Stimulated activated CD4-positive, alpha-beta T cell treated with anti-CD3 and anti-CD28 coated beads, Interleukin-2, amount 100 ng/mL, for 4 hours (primary cell): ENCODE measurements around the gene KDM2B.
"Not testable (repeated sequence)": the region's sequence is repeated elsewhere in the genome, so short reads cannot be mapped to it uniquely, and the experiment has no call there.

Experiments used
- DNase-seq: peaks from one replicate; pipeline ENCODE4 v3.0.0-alpha.2; 2020; ENCODE audit warnings: low read depth

The KDM2B gene

DNA sequence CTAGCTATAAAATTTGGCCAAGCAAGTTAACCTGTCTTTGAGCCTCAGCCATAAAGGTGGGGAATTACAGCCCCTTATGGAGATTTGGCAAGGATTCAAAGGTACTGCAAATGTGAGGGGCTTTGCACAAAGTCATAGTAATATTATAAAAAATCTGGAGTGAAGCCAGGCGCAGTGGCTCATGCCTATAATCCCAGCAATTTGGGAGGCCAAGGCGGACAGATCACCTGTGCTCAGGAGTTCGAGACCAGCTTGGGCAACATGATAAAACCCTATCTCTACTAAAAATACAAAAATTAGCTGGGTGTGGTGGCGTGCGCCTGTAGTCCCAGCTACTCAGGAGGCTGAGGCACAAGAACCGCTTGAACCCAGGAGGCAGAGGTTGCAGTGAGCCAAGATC, 4.1 kb upstream of the KDM2B start:
- DNase-seq = not testable (repeated sequence)

DNA sequence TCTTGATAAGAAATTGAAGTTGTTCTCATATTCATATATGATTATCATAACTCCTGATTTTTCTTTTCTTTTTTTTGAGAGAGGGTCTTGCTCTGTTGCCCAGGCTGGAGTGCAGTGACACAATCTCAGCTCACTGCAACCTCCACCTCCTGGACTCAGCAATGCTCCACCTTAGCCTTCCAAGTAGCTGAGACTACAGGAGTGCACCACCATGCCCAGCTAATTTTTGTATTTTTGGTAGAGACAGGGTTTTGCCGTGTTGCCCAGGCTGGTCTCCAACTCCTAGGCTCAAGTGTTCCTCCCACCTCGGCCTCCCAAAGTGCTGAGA, 2.5 kb upstream of the KDM2B start:
- DNase-seq = not testable (repeated sequence)

DNA sequence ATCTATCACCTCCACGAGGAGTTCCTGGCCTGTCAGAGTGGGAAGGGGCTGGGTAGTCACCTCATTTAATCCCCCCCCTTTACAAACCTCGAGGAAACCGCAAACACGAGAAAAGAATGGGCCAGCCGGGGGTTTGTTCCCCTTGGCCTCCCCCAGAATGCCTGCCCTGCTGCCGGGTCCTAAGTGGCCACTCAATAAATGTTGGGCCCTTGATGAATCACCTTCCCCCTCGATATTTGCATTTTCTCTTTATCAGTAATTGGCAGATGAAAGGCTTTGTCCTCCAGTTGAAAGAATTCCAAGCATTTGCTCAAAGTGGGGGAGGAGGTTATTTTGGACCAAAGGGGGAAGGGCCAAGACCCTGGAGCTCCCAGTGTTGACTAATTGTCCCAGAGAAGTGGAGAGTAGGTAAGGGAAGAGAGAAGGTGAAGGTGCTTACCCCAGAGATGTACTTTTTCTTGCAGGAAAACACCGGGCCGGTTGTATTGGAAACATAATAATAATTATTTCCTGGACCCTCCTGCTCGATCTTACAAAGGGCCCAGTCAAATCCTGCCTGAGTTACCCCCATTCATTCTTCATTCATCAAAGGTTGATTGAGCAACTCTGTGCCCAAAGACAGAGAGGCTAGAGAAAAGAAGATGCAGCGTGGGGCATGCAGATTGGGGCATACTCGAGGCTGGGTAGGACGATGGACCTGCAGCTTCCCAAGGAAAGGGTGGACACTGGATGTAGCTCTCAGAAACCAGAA, 1.9 kb upstream of the KDM2B start:
- no peak for DNase-seq

DNA sequence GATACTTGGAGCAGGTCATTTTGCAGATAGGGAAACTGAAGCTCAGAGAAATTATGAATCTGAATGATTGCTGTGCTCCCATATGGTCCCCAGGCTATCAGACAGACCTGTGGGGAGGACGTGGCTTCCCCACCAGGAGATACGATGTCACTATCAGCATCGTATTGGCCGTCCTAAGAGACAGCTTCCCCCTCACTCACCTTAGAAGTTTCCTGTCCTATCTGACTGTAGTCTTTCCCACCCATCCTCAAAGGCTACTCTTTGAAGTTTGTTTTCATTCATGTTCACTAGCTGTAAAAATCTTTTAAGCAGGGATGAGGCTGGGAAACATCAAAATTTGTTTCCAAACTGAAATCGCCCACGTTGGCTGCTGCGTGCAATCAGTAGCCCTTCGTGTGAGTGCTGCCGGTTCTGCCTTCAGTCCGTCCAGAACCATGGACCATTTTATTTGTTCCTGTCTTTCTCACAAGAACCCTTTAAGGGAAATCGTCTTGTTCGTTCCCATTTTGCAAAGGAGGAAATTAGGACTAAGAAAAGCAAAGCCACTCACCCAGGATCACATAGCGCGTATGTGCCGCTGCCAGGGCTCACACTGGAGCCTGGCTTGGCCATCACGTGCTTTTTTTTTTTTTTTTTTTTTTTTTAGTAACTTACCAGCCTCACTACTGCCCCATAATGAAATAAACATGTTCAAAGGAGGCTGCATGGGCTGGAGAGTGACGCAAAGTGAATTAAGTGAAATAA, 1.0 kb upstream of the KDM2B start:
- DNase-seq = no peak

GRCh38 chr12:121579981-121580868, 598 bp downstream of the KDM2B start:
- peak; percentile 55 for DNase-seq

DNA sequence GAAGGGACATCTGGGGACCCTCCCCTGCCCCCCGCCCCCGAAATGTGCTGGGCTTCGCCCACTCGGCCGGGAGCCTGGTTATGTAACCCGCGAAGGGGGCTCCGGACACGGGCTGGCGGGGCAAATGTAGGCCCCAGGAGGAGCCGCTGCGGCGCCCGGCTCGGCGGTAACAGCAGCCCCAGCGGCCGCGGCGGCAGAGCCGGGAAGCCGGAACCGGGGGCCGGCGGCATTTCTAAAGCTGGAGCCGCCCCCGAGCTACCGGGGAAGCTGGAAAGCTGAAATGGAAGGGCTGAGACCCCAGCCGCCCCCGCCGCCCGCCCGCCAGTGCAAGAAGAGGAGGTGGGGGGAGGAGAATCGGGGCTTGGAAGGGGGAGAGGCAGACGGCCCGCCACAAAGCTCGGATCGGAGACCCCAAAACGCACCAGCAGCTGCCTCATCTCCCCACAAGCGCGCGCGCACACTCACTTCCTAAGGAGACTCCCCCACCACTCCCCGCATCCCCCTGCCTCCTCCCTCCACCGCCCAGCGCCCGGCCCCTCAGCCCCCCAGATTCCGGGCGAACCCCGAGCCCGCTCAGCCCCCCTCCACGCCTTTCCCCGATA, 1.5 kb downstream of the KDM2B start:
- DNase-seq = peak; percentile 11

- no peak for DNase-seq
These were observed 2.3 kb downstream of the KDM2B start for GRCh38 chr12:121578230-121579189.

GRCh38 chr12:121577443-121578180, 3.2 kb downstream of the KDM2B start:
- no peak for DNase-seq

DNA sequence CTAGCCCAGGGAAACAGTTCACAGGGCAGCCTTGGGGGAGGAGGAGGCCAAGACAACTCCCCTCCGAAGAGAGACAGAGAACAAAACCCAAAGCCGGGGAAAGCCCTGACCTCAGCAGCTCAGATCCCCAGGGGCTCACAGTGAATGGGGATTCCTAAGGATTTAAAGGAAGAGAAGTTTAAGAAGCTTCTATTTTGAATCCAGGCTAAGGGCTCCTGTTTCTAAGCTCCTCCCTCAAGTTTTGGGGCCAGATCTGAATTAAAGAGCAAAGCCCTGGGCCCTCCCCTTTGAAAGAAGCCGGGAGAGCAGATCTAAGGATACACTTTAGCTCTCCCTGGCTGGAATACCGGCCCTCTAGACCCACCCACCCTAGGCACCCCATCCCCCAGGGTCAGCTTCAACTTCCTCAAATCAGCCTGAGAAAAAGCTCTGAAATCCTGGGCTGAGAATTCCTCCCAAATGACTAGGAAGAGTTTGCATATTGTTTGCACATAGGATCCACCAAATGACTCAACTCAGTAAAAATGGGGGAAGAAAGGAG, 3.9 kb downstream of the KDM2B start:
- DNase-seq = no peak

GRCh38 chr12:121575952-121576625, 4.7 kb downstream of the KDM2B start:
- no peak for DNase-seq

DNA sequence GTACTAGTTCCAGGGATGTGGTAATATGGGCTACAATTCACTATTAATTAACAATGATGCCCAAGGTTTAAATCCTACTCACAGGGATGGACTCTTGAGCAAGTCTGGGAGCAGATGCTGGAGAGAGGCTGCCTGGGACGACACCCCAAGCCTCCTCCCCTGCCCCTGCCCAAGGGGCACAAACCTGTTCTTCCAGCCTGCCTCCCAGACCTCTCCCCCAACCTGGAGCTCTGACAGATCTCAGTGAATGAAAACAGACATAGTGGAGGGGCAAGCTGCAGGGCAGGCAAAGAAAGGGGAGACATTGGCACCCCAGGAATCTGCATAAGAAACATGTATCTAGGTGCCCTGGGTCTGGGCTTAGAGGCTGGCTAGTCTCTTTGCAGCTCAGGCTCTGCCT, 5.8 kb downstream of the KDM2B start:
- no peak for DNase-seq

- DNase-seq = no peak
These were observed 6.8 kb downstream of the KDM2B start for GRCh38 chr12:121574025-121574424.

- DNase-seq = no peak
These were observed 8.9 kb downstream of the KDM2B start for GRCh38 chr12:121571920-121572319.

- DNase-seq = no peak
These were observed 10.1 kb downstream of the KDM2B start for GRCh38 chr12:121570467-121571283.

DNA sequence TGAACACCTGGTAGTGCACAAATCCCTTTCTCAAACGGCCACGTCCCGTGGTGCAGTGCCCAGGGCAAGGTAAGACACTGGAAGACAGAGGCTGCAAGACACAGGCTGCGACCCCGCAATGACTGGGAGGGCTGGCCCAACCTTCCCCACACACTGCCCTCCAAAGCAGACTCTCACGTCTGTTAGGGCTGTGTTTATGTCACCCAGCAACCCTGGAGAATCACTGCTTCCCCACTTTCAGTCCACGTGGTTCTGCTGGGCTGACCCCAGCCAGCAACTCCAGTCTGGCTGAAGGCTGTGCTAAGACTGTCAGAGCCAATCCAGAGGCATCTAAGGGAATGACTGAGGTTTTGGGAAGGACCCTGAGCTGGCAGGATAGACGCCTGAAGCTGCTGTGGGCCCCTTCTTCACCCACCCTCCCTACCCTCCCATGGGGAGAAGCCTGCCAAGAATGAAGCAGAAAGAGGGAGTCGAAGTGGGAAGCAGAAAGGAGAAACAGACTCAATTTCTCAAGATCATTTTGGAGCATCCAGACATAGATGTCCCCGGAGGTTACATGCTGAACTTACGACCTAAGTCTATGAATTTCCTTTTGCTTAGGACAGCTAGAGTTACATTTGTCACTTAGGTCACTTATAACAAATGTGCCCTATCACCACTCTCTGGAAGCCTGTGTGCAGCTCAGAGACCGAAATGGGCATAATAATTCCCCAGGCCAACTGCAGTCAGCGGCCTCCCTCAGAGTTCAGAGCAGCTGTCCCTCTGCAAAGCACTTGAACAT, 11.7 kb downstream of the KDM2B start:
- DNase-seq = no peak

DNA sequence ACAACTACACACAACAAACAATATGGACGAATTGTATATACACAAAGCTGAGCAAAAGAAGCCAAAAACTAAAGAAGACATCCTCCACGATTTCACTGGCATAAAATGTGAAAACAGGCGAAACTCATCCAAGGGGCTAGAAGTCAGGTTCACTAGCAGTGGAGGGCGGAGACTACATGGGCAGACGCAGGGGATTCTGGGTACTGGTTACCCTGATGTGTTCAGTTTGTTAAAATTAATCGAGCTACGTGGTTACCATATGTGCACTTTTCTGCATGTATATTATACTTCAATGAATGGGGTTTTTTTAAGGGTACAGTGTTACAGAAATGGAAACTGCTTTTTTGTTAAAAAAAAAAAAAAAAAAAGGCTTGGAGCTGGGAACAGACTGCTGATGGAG, 12.3 kb downstream of the KDM2B start:
- DNase-seq = no peak

DNA sequence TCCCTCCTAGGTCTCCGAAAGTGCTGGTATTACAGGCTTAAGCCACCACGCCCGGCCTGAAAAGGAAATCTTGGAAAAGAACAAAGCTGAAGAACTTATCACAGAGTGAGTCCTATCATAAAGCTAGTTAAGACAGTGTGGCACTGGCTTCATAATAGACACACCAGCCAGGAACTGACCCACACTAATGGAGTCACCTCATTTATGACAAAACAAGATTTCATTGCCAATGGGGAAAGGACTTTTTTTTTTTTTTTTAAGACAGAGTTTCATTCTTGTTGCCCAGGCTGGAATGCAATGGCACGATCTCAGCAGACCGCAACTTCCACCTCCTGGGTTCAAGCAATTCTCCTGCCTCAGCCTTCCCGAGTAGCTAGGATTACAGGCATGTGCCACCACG, 15.7 kb downstream of the KDM2B start:
- DNase-seq = no peak

DNA sequence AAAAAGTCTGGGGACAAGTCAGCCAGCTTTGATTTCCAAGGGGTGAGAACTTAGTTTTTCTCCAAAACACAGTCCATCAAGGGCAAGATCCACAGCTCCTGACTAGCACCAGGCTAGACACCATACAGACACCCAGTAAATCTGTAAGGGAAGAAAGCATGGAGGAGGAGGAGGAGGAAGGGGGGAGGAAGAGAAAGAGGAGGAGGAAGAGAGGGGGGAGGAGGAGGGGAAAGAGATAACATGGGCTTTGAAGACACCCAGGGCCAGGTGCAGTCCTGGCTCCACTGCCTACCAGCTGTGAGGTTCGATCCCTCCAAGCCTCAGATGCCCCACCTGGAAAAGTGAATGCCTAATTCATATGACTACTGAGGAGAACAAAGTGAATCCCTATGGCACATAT, 18.3 kb downstream of the KDM2B start:
- DNase-seq = no peak
